WTC11 (cell line): ENCODE measurements around the gene MPDZ. TPM values are rescaled to one million over a fixed set of nuclear protein-coding genes. Genes with fewer than 3 reads are reported as not detected.

ENCODE experiments used
- ATAC-seq: fragments of 200-7000 bp; cut with Tn5 transposase; 2 replicates; pipeline ENCODE4 v1.10.0; 2021; ENCODE audit warnings: mild to moderate bottlenecking, moderate library complexity
- CTCF ChIA-PET: fragments of 300-600 bp; sonication (Branson Sonifier 250); formaldehyde crosslinking; loops from one replicate; lab custom pipeline; 2021; ENCODE audit warnings: antibody characterized with exemption; lab: Charles Lee
- POLR2A ChIA-PET: fragments of 350-600 bp; sonication (Branson Sonifier 250); formaldehyde crosslinking; loops from one replicate; lab custom pipeline; 2021; ENCODE audit warnings: antibody characterized with exemption; lab: Charles Lee
- DNase-seq: peaks from one replicate; pipeline ENCODE4 v3.0.0; 2021; ENCODE audit warnings: low spot score
- H3K27ac Mint-ChIP-seq: 2 replicates; pipeline ENCODE4 v1.8.0; 2021; ENCODE audit warnings: mixed read lengths
- H3K27me3 Mint-ChIP-seq: 2 replicates; pipeline ENCODE4 v1.8.0; 2021; ENCODE audit warnings: low read depth, mild to moderate bottlenecking, moderate library complexity, mixed read lengths
- H3K36me3 Mint-ChIP-seq: 2 replicates; pipeline ENCODE4 v1.8.0; 2021; ENCODE audit warnings: mixed read lengths
- H3K4me1 Mint-ChIP-seq: 2 replicates; pipeline ENCODE4 v1.8.0; 2022; ENCODE audit warnings: mixed read lengths
- H3K4me3 Mint-ChIP-seq: 2 replicates; pipeline ENCODE4 v1.8.0; 2021; ENCODE audit warnings: mild to moderate bottlenecking, moderate library complexity, mixed read lengths
- H3K9me3 Mint-ChIP-seq: 2 replicates; pipeline ENCODE4 v1.8.0; 2021; ENCODE audit warnings: mixed read lengths
- AFF4 ChIP-seq: sonication (generic); formaldehyde crosslinking; IDR thresholded peaks from 2 replicates; pipeline ENCODE4 v1.8.1; 2023; ENCODE audit warnings: mild to moderate bottlenecking, missing genetic modification reagents, borderline replicate concordance
- CBFB ChIP-seq: sonication (generic); formaldehyde crosslinking; IDR thresholded peaks from 2 replicates; pipeline ENCODE4 v1.8.1; 2022; ENCODE audit warnings: mild to moderate bottlenecking, low read depth, missing genetic modification reagents
- CREB1 ChIP-seq: sonication (generic); formaldehyde crosslinking; IDR thresholded peaks from 2 replicates; pipeline ENCODE4 v1.8.0; 2023; ENCODE audit warnings: mild to moderate bottlenecking, missing genetic modification reagents
- E2F5 ChIP-seq: sonication (generic); formaldehyde crosslinking; IDR thresholded peaks from 2 replicates; pipeline ENCODE4 v1.8.1; 2022; ENCODE audit warnings: mild to moderate bottlenecking, moderate library complexity, missing genetic modification reagents
- EMX1 ChIP-seq: fragments of 250-450 bp; sonication (Bioruptor Pico); IDR thresholded peaks from 2 replicates; pipeline ENCODE4 v1.8.0; 2021; ENCODE audit warnings: mild to moderate bottlenecking
- GRHL2 ChIP-seq: fragments of 250-450 bp; sonication (Bioruptor Pico); IDR thresholded peaks from 2 replicates; pipeline ENCODE4 v1.8.0; 2022; ENCODE audit warnings: mild to moderate bottlenecking, moderate library complexity; ENCODE audit not compliant: insufficient replicate concordance, severe bottlenecking
- JAZF1 ChIP-seq: fragments of 250-450 bp; sonication (Bioruptor Pico); IDR thresholded peaks from 2 replicates; pipeline ENCODE4 v1.9.0; 2021; ENCODE audit warnings: moderate library complexity, mild to moderate bottlenecking, inconsistent platforms
- KAT7 ChIP-seq: sonication (generic); formaldehyde crosslinking; IDR thresholded peaks from 2 replicates; pipeline ENCODE4 v1.8.1; 2023; ENCODE audit warnings: missing genetic modification reagents, mild to moderate bottlenecking, borderline replicate concordance
- MYBL2 ChIP-seq: sonication (generic); formaldehyde crosslinking; IDR thresholded peaks from 2 replicates; pipeline ENCODE4 v1.8.1; 2023; ENCODE audit warnings: mild to moderate bottlenecking, moderate library complexity, missing genetic modification reagents
- NFYB ChIP-seq: sonication (generic); formaldehyde crosslinking; conservative IDR thresholded peaks from 2 replicates; pipeline ENCODE4 v1.8.0; 2022; ENCODE audit warnings: low read depth, missing genetic modification reagents
- NR1H2 ChIP-seq: sonication (generic); formaldehyde crosslinking; IDR thresholded peaks from 2 replicates; pipeline ENCODE4 v1.9.0; 2021; ENCODE audit warnings: mild to moderate bottlenecking, moderate library complexity, missing genetic modification reagents
- NR3C1 ChIP-seq: sonication (generic); formaldehyde crosslinking; conservative IDR thresholded peaks from 2 replicates; pipeline ENCODE4 v1.8.1; 2023; ENCODE audit warnings: low read depth, mild to moderate bottlenecking, missing genetic modification reagents
- SMAD3 ChIP-seq: sonication (generic); formaldehyde crosslinking; IDR thresholded peaks from 2 replicates; pipeline ENCODE4 v1.8.0; 2022; ENCODE audit warnings: missing genetic modification reagents, mild to moderate bottlenecking, borderline replicate concordance
- TEAD1 ChIP-seq: sonication (generic); formaldehyde crosslinking; IDR thresholded peaks from 2 replicates; pipeline ENCODE4 v1.8.0; 2022; ENCODE audit warnings: mild to moderate bottlenecking, missing genetic modification reagents
- TEAD4 ChIP-seq: sonication (generic); formaldehyde crosslinking; IDR thresholded peaks from 2 replicates; pipeline ENCODE4 v1.8.0; 2022; ENCODE audit warnings: mild to moderate bottlenecking, missing genetic modification reagents
- TP53 ChIP-seq: sonication (generic); formaldehyde crosslinking; IDR thresholded peaks from 2 replicates; pipeline ENCODE4 v1.8.1; 2023; ENCODE audit warnings: mild to moderate bottlenecking, missing genetic modification reagents
- ZBTB43 ChIP-seq: sonication (generic); formaldehyde crosslinking; IDR thresholded peaks from 2 replicates; pipeline ENCODE4 v1.8.1; 2023; ENCODE audit warnings: mild to moderate bottlenecking, missing genetic modification reagents
- ZMAT4 ChIP-seq: fragments of 250-450 bp; sonication (Bioruptor Pico); IDR thresholded peaks from 2 replicates; pipeline ENCODE4 v1.9.0; 2021; ENCODE audit warnings: mild to moderate bottlenecking
- ZNF232 ChIP-seq: sonication (generic); formaldehyde crosslinking; IDR thresholded peaks from 2 replicates; pipeline ENCODE4 v1.8.0; 2022; ENCODE audit warnings: mild to moderate bottlenecking, missing genetic modification reagents
- ZNF263 ChIP-seq: sonication (generic); formaldehyde crosslinking; IDR thresholded peaks from 2 replicates; pipeline ENCODE4 v1.8.1; 2022; ENCODE audit warnings: low read depth, mild to moderate bottlenecking, moderate library complexity, missing genetic modification reagents
- total RNA-seq: library from RNA; stranded (reverse); gene quantifications from 3 replicates; pipeline ENCODE4 v1.2.3, GENCODE V29; 2021

MPDZ gene
- total RNA-seq, 1 experiment from 2014 or later = 38.5 TPM

GRCh38 chr9:13190040-13190439 is 89.5 kb downstream of the MPDZ start:
- Mint-ChIP-seq H3K4me1 (no peaks in the 10 kb centered on the region), H3K27ac (no peak overlapping the region), H3K27me3 (no peaks in the 10 kb centered on the region), H3K4me3 (no peak overlapping the region), H3K9me3 (no peaks in the 10 kb centered on the region), H3K36me3 (peaks cover 39% of the 10 kb centered on the region)
- no peak for ATAC-seq
- DNase-seq = no peak
- POLR2A ChIA-PET = no interaction called here
- TF ChIP-seq NR1H2 (CRISPR knock-in tag) (no peak), CREB1 (CRISPR knock-in tag) (no peak), GRHL2 (CRISPR knock-in tag) (no peak), NR3C1 (CRISPR knock-in tag) (no peak), AFF4 (CRISPR knock-in tag) (no peak), TEAD1 (no peak), SMAD3 (CRISPR knock-in tag) (no peak), TP53 (CRISPR knock-in tag) (no peak), E2F5 (no peak), MYBL2 (CRISPR knock-in tag) (no peak), CBFB (CRISPR knock-in tag) (no peak), ZBTB43 (CRISPR knock-in tag) (no peak), KAT7 (CRISPR knock-in tag) (no peak), ZMAT4 (CRISPR knock-in tag) (no peak), JAZF1 (CRISPR knock-in tag) (no peak), ZNF263 (CRISPR knock-in tag) (no peak), ZNF232 (CRISPR knock-in tag) (no peak)
- CTCF ChIA-PET = no interaction called here

GRCh38 chr9:13189362-13189761 is 90.1 kb downstream of the MPDZ start:
- H3K27ac Mint-ChIP-seq = no peak overlapping the region
- no peak for ATAC-seq
- CTCF ChIA-PET = no interaction called here

GRCh38 chr9:13186774-13187173 is 92.7 kb downstream of the MPDZ start:
- peaks cover 26% of the 10 kb centered on the region for H3K36me3 Mint-ChIP-seq
- ChIA-PET CTCF (no interaction called here), POLR2A (no interaction called here)
- H3K9me3 Mint-ChIP-seq = no peaks in the 10 kb centered on the region
- DNase-seq = no peak
- H3K4me3 Mint-ChIP-seq = no peak overlapping the region
- no peak overlapping the region for H3K27ac Mint-ChIP-seq
- H3K4me1 Mint-ChIP-seq = no peaks in the 10 kb centered on the region
- no peak for TF ChIP-seq CREB1 (CRISPR knock-in tag)
- no peak for TF ChIP-seq NFYB (CRISPR knock-in tag)
- TF ChIP-seq NR3C1 (CRISPR knock-in tag) = no peak
- TF ChIP-seq, all 79 proteins: peak for 0
- no peak for ATAC-seq
- H3K27me3 Mint-ChIP-seq = no peaks in the 10 kb centered on the region

More at GRCh38 chr9:13189362-13189761, 90.1 kb downstream of the MPDZ start:
- POLR2A ChIA-PET = no interaction called here
- no peaks in the 10 kb centered on the region for H3K27me3 Mint-ChIP-seq
- no peak overlapping the region for H3K4me3 Mint-ChIP-seq
- no peak for TF ChIP-seq TEAD4 (CRISPR knock-in tag)
- no peak for TF ChIP-seq EMX1 (CRISPR knock-in tag)
- H3K4me1 Mint-ChIP-seq = no peaks in the 10 kb centered on the region
- peaks cover 35% of the 10 kb centered on the region for H3K36me3 Mint-ChIP-seq
- DNase-seq = no peak
- H3K9me3 Mint-ChIP-seq = no peaks in the 10 kb centered on the region
